Skeletal muscle cell (primary cell): ENCODE data around the gene MCCC1.

Source experiments
- DNase-seq: peaks from one replicate; pipeline ENCODE4 v3.0.0-alpha.2; 2010; ENCODE audit warnings: low read depth
- H3K4me3 ChIP-seq: 2 replicates; pipeline ENCODE4 v1.5.1; 2011; ENCODE audit warnings: low read depth, mild to moderate bottlenecking, control low read depth, low read length, moderate library complexity

MCCC1 gene

GRCh38 chr3:183064475-183064874, 34.8 kb downstream of the MCCC1 start:
- H3K4me3 ChIP-seq = no peak overlapping the region
- no peak for DNase-seq

- peak; percentile 15 for DNase-seq
- H3K4me3 ChIP-seq = no peak overlapping the region
Observed at GRCh38 chr3:183061391-183062172, 37.7 kb downstream of the MCCC1 start.

- no peak for DNase-seq
- H3K4me3 ChIP-seq = no peak overlapping the region
Observed at GRCh38 chr3:183058351-183058750, 40.9 kb downstream of the MCCC1 start.

- no peak for DNase-seq
- H3K4me3 ChIP-seq = no peak overlapping the region
Observed at GRCh38 chr3:183050706-183051105, 48.6 kb downstream of the MCCC1 start.

- H3K4me3 ChIP-seq = no peak overlapping the region
- DNase-seq = no peak
Observed at GRCh38 chr3:183046883-183047282, 52.4 kb downstream of the MCCC1 start.

GRCh38 chr3:183044547-183045229, 54.6 kb downstream of the MCCC1 start:
- no peak overlapping the region for H3K4me3 ChIP-seq
- no peak for DNase-seq

- no peak overlapping the region for H3K4me3 ChIP-seq
Observed at GRCh38 chr3:183038757-183039156, 60.5 kb downstream of the MCCC1 start.

GRCh38 chr3:183038221-183038620, 61.1 kb downstream of the MCCC1 start:
- no peak overlapping the region for H3K4me3 ChIP-seq

More at GRCh38 chr3:183038757-183039156, 60.5 kb downstream of the MCCC1 start:
- no peak for DNase-seq

GRCh38 chr3:183033746-183034145, 65.5 kb downstream of the MCCC1 start:
- DNase-seq = no peak
- no peak overlapping the region for H3K4me3 ChIP-seq

More at GRCh38 chr3:183038221-183038620, 61.1 kb downstream of the MCCC1 start:
- no peak for DNase-seq

- no peak for DNase-seq
- H3K4me3 ChIP-seq = no peak overlapping the region
Observed at GRCh38 chr3:183032880-183033555, 66.3 kb downstream of the MCCC1 start.

GRCh38 chr3:183031826-183032225, 67.5 kb downstream of the MCCC1 start:
- H3K4me3 ChIP-seq = no peak overlapping the region
- DNase-seq = no peak

- H3K4me3 ChIP-seq = no peak overlapping the region
Observed at GRCh38 chr3:183028416-183028815, 70.9 kb downstream of the MCCC1 start.

GRCh38 chr3:183027276-183027675, 72.0 kb downstream of the MCCC1 start:
- H3K4me3 ChIP-seq = no peak overlapping the region
- DNase-seq = no peak

More at GRCh38 chr3:183028416-183028815, 70.9 kb downstream of the MCCC1 start:
- DNase-seq = no peak

- no peak overlapping the region for H3K4me3 ChIP-seq
Observed at GRCh38 chr3:183022936-183023516, 76.3 kb downstream of the MCCC1 start.

GRCh38 chr3:183018421-183019192, 80.7 kb downstream of the MCCC1 start:
- H3K4me3 ChIP-seq = no peak overlapping the region
- DNase-seq = no peak

More at GRCh38 chr3:183022936-183023516, 76.3 kb downstream of the MCCC1 start:
- no peak for DNase-seq

GRCh38 chr3:183015185-183015584, 84.1 kb downstream of the MCCC1 start:
- DNase-seq = no peak
- no peak overlapping the region for H3K4me3 ChIP-seq

- H3K4me3 ChIP-seq = no peak overlapping the region
- DNase-seq = no peak
Observed at GRCh38 chr3:183013856-183014255, 85.4 kb downstream of the MCCC1 start.

GRCh38 chr3:183013074-183013473, 86.2 kb downstream of the MCCC1 start:
- no peak overlapping the region for H3K4me3 ChIP-seq
- DNase-seq = no peak

GRCh38 chr3:183008800-183009199, 90.5 kb downstream of the MCCC1 start:
- H3K4me3 ChIP-seq = no peak overlapping the region
- no peak for DNase-seq
